ENCODE data around the gene GSG1L.

Gene GSG1L

DNA sequence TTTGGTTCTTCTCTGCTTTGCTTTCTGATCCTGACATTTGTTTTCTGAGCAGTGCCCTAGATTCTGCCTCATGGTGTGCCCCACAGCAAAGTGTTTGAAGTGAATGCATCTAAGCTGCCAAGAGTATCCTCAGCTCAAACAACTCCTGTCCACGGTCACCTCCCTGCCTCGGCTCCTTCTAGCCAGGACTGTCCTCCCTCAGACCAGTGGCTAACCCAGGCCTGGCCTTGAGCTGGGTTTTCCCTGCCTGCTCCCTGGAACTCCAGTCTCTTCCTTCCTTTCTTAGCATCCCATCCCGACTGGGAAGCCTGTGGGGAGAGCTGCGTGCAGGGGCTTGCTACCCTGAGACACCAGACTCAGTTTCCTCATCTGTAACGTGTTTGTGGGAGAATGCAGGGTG lies 256.5 kb downstream of the GSG1L start:
- no peak for DNase-seq

DNA sequence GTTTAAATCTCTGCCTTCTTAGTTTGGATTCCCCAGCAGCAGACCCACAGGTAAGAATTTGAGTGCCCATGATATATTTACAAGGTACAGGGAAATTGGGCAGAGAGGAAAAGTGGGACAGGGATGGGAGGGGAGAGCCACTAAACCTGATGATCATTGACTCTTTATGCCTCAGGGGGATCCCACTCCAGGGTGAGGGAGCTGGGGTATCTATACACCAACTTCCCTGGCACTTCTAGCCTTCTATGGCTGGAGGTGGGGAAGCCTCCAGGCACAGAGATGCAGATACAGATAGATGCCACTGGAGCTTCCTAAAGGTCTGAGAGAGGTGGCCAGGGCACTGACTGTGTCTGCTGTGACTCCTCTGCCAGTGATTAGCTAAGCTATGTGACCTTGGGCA lies 257.1 kb downstream of the GSG1L start:
- no peak for DNase-seq

- no peak for DNase-seq
Measured at GRCh38 chr16:27805828-27806351, 257.6 kb downstream of the GSG1L start.

- no peak for DNase-seq
Measured at GRCh38 chr16:27803775-27804549, 259.6 kb downstream of the GSG1L start.

GRCh38 chr16:27802664-27803439 lies 260.7 kb downstream of the GSG1L start:
- DNase-seq, result no peak

DNA sequence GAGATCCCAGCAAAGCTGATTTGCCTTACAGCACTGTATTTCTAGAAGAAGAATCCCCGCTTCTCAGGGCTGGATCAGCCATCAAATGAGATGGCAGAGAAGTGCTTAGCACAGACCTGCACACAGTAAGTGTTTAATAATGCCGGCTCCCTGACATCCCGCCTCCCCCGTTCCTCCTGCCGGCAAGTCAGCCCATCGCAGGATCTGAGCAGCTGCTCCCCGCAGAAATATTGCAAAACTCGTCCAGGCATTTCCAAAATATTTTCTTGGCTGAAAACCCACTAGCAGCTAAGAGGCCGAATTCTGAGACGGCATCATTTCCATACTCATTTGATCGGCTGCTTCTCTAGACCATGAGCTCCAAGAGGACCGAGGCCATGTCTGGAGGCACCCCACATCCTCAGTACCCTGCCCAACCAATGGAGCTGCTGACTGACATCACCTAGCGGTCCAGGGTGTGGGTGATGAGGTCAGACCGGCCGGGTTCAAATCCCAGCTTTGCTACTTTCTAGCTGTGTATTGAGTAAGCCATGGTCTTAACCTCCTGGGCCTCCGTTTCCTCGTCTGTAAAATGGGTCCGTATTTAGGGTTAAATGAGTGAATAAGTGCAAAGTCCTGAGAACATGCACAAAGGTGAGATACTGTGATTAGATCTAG lies 262.1 kb downstream of the GSG1L start:
- no peak for DNase-seq

DNA sequence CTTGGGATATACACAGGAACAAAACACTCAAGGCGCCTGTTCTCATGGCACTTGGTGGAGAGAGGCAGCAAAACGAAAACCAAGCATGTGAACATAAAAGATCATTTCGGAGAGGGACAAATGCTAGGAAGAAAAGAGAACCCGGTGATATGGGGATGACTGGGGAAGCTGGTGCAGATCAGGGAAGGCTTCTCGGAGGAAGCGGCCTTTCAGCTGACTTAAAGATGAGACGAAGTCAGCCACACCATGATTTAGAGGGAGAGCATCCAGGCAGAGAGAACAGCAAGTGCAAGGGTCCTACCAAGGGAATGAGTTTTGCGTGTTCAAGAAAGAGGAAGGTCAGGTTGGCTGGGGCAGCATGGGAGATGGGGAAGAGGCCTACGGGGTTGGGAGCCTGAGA lies 262.7 kb downstream of the GSG1L start:
- DNase-seq, result no peak

- DNase-seq, result no peak
Measured at GRCh38 chr16:27799896-27800295, 263.6 kb downstream of the GSG1L start.

GRCh38 chr16:27798241-27798640 lies 265.3 kb downstream of the GSG1L start:
- DNase-seq, result no peak

DNA sequence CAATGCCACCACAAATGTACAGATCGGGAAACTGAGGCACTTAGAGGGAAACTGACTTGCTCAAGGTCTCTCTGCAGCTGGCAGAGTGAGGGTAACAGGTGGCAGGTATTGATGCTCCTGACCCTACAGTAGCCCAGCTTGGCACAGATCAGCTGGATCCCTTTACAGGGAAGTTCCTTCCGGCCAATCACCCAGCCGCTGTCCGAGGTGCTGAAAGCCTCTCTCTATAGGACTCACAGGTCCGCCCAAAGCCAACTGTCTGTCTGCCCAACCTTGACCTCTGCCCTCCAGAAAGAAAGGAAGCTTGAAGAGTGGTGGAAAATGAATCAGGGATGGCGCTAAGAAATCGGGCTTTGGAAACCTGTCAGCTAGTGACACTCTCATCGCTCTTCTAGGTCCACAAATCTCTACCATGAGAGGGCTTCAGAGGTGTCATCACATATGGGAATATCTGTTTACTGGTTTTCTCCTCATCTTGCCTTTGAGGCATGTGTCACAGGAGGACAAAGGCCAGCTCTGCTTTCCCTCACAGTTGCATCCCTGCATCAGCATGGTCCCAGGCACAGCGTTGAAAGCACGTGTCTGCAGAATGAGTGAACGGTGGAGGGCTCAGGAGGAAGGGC lies 267.4 kb downstream of the GSG1L start:
- peak; percentile 69 for DNase-seq

DNA sequence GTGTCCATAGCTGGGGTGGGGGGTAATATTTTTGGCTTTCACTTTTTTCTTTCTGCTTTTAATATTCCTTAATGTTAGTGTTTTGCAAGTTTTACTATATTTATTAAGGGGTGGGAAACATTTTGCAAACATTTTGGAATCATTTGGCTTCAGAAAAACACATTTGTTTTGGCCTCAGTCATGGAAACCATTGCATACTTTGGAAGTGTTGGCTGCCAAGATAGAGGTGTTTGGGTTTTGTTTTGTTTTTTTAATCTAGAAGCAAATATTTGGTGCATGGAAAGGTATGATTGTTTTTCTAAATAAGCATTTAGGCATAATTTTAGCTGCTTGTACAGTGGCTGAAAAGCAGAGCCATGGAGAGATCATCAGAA lies 270.3 kb downstream of the GSG1L start:
- no peak for DNase-seq

DNA sequence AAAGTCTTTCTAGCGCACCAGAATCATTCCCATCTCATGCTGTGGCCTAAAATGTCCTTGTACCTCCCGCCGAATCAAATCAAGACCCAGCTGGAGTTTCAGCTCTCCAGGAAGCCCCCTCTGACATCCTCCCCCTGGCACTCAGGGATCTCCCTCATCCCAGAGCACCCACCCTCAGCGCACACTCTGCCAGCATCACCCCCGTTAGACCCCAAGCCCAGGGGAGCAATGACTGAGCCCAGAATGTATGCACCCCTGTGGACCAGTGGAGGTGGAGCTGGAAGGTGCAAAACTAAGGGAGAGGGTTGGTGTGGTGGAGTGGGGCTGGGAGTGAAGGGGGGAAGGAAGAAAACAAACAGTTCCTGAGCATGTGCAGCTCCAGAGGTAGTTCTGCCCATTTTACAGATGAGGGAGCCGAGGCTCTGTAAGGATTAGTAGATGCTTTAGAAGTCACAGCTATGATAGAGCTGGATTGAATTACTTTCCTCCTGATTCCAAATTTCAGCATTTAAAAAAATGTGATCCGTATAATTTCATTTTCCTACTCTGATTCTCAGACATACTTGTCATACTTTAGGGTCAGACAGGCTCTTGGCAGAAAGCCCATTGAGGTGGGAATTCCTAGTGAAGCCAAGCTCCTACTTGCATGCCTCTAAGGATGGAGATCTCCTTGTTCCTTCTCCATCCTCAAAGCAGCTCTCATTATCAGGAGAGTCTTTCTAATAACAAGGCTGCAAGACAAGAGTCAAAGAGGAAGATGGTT lies 270.8 kb downstream of the GSG1L start:
- no peak for DNase-seq

- no peak for DNase-seq
Measured at GRCh38 chr16:27791404-27791719, 272.2 kb downstream of the GSG1L start.

DNA sequence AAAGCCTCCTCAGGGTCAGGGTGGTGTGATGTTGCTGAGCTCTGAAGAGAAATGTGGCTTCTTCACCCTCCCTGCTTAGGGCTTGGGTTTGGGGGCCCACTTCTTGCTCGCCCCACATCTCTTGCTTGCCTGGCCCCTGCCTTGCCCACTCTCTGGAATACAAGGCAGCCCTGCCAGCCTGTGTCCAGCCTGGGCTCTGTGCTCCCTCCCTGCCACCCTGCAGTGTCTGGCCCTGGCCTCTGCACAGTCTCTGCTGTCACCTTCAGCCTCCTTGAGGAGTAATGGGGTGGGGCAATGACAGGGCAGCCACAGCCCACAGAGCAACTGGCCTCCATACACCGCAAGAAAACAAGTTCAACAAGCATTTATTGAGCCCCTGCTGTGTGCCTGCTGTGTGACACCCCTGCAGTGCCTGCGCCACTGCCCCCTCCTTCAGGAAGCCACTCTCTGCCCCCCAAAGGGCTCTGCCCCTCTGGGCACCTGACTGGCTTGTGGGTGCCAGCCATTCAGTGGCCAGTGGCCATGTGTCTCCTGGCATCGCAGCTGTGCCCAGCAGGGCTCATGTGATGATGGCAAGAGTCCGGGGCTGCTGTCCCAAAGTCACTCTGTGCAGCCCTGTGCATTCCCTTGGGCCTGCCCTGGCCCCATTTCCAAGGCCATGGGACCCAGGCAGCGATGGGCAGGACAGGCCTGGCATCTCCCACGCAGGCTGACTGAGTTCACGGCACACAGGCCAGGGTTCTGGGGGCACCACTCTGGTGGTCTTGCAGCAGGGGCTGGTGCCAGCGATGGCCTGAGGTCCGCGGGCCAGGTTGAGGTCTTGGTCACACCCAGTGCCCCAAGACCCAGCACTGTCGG lies 272.7 kb downstream of the GSG1L start:
- DNase-seq, result no peak

GRCh38 chr16:27789595-27790241 lies 273.8 kb downstream of the GSG1L start:
- DNase-seq, result no peak

DNA sequence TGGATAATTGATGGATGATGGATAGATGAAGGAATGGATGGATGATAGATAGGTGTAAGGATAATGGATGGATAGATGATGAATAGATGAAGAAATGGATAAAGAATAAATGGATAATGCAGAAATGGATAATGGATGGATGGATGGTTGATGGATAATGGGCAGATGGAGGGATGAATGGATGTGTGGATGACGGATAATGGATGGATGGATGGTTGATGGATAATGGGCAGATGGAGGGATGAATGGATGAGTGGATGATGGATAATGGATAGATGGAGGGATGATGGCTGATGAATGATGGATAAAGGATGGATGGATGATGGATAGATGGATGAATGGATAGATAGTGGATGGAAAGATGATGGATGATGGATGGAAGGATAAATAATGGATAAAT lies 274.4 kb downstream of the GSG1L start:
- no peak for DNase-seq

GRCh38 chr16:27787665-27788064 lies 275.8 kb downstream of the GSG1L start:
- no peak for DNase-seq

GRCh38 chr16:27786923-27787625 lies 276.4 kb downstream of the GSG1L start:
- DNase-seq, result no peak

GRCh38 chr16:27786221-27786922 lies 277.1 kb downstream of the GSG1L start:
- DNase-seq, result no peak

DNA sequence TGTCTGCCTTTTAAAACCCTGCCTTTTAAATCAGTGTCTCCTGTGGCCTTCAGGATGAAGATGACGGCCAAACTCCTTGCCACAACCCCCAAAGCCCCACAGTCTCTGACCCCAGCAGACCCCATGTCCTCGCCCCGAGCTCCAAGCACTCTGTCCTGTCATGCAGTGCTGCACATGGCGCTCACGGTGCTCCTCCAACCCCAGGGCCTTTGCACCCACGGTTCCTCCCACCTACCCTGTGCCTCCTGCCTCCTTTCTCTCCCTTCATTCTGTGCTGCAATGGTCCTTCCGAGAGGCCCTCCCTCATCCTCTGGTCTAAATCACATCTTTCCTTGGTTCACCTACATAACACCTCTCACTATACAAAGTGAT lies 278.2 kb downstream of the GSG1L start:
- DNase-seq, result no peak
